PC-9 (cell line): ENCODE results near the gene NAGLU.

Experiments
- EZH2 ChIP-seq: fragments of 200-600 bp; sonication (generic); IDR thresholded peaks from 2 replicates; pipeline ENCODE4 v1.8.0; 2017; ENCODE audit warnings: antibody characterized with exemption, low read depth
- TF ChIP-seq, protein P1 (sequence below): fragments of 200-600 bp; sonication (generic); conservative IDR thresholded peaks from 2 replicates; pipeline ENCODE4 v1.6.1; 2017; ENCODE audit warnings: mixed run types, antibody characterized with exemption, mild to moderate bottlenecking, moderate library complexity

DNA sequence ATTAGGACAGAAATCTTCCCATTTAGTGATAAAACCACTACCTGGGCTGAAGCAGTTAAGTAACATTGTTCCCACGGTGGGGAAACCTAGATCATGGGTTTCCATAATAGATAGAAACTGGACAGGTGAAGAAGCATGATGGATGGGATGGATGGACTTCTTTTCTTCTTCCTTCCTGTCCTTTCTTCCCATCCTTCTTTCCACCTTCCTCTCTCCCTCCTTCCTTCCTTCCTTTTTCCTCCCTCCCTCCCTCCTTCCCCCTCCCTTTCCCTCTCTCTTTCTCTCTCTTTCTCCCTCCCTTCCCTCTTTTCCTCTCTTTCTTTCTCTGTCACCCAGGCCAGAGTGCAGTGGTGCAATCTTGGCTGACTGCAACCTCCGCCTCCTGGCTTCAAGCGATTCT, 38.4 kb downstream of the NAGLU start:
- TF ChIP-seq, protein P1, sequence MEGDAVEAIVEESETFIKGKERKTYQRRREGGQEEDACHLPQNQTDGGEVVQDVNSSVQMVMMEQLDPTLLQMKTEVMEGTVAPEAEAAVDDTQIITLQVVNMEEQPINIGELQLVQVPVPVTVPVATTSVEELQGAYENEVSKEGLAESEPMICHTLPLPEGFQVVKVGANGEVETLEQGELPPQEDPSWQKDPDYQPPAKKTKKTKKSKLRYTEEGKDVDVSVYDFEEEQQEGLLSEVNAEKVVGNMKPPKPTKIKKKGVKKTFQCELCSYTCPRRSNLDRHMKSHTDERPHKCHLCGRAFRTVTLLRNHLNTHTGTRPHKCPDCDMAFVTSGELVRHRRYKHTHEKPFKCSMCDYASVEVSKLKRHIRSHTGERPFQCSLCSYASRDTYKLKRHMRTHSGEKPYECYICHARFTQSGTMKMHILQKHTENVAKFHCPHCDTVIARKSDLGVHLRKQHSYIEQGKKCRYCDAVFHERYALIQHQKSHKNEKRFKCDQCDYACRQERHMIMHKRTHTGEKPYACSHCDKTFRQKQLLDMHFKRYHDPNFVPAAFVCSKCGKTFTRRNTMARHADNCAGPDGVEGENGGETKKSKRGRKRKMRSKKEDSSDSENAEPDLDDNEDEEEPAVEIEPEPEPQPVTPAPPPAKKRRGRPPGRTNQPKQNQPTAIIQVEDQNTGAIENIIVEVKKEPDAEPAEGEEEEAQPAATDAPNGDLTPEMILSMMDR, result no peak
- no peak for TF ChIP-seq EZH2
